GM15510 (cell line): Measurements from ENCODE around the gene ZSCAN25.
A peak's percentile ranks its signal among the peaks of the same experiment; 100 is the strongest.

Experiments
- POLR2A ChIP-seq: IDR thresholded peaks from 3 replicates; pipeline ENCODE4 v1.6.1; 2011; ENCODE audit warnings: borderline replicate concordance; ENCODE audit not compliant: insufficient read length; ENCODE audit errors: extremely low read depth

The ZSCAN25 gene

GRCh38 chr7:99616359-99617191 is at the start of gene ZSCAN25:
Gene ZSCAN25 (plus strand): TSS chr7:99616946. CDS start chr7:99619607, 2,661 bp downstream.
- TF ChIP-seq POLR2A: peak; percentile 92

DNA sequence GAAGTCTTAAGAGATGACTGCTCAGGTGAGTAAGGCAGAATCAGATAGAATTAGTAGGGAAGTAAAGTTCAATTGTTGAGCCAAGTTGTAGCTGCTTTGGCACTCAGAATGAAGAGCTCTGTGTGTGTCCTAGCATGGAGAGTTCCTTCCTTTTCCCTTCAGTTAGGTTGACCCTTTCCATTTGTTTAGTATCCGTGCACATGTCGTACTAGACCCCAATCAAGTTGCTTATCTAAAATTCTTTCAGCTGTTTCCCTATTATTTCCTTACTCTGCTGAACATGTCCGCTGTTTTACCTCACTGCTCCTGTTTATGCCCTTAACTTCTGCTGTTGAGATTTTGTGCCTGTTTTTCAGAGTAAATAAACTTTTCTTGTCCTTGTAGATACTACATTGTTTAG is 45.0 kb upstream of the ZSCAN25 start:
- no peak for TF ChIP-seq POLR2A

GRCh38 chr7:99573257-99573656 is 43.5 kb upstream of the ZSCAN25 start:
- TF ChIP-seq POLR2A: no peak

- no peak for TF ChIP-seq POLR2A
Observed at GRCh38 chr7:99576251-99576650, 40.5 kb upstream of the ZSCAN25 start.

DNA sequence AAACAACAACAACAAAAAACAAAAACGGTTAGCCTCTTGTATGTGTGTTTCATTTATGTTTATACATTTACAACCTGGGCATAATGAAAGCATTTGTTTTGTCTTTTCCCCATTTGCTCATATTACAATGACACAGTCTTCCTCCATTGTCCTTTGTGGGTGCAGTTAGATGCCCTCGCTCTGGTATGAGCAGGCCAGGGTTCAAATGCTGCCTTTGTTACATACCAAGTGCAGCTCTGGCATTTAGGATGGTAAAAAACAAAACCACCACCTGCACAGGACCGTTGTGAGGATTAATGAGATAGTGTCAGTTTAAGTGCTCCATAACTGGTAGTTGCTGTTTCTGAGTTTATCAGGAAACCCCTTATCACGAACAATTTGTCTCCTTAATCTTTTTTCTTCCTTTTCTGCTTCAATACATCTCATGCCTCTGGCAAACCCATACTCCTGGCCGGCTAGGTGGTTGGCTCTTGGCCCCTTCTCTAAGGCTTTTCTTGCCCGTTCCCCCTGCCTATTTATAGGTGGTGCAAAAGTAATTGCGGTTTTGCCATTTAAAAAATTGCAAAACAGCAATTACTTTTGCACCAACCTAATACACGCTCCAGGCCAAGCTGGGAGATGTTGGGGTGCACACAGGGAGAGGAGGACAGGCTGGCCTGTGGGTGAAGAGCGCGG is 37.3 kb upstream of the ZSCAN25 start:
- TF ChIP-seq POLR2A: no peak

- no peak for TF ChIP-seq POLR2A
Observed at GRCh38 chr7:99579956-99580777, 36.6 kb upstream of the ZSCAN25 start.

- no peak for TF ChIP-seq POLR2A
Observed at GRCh38 chr7:99588868-99589267, 27.9 kb upstream of the ZSCAN25 start.

- no peak for TF ChIP-seq POLR2A
Observed at GRCh38 chr7:99594948-99595745, 21.6 kb upstream of the ZSCAN25 start.

GRCh38 chr7:99596408-99596955 is 20.3 kb upstream of the ZSCAN25 start:
- TF ChIP-seq POLR2A: no peak

- no peak for TF ChIP-seq POLR2A
Observed at GRCh38 chr7:99597762-99598501, 18.8 kb upstream of the ZSCAN25 start, which contains the start of gene TMEM225B. Gene TMEM225B (plus strand): TSS chr7:99598267. CDS start chr7:99604389, 6,122 bp downstream.

DNA sequence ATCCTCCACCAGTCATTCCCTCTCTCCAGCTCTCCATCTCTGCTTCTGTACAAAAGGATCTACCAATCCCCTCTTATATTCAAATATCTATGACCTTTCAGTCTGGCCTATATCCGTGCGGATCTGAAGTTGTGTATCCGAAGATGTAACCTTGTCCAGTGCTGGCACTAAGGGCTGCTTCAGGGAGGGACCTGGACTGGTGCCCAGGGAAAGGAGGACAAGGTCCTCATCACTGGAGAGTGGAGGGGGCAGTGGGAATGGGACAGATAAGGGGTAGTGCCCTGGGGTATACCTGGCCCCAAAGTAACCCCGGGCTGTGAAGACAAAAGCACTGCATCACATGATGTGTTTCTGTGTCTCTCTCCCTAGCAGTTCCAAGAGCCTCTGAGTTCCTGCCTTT is 16.9 kb upstream of the ZSCAN25 start:
- no peak for TF ChIP-seq POLR2A

DNA sequence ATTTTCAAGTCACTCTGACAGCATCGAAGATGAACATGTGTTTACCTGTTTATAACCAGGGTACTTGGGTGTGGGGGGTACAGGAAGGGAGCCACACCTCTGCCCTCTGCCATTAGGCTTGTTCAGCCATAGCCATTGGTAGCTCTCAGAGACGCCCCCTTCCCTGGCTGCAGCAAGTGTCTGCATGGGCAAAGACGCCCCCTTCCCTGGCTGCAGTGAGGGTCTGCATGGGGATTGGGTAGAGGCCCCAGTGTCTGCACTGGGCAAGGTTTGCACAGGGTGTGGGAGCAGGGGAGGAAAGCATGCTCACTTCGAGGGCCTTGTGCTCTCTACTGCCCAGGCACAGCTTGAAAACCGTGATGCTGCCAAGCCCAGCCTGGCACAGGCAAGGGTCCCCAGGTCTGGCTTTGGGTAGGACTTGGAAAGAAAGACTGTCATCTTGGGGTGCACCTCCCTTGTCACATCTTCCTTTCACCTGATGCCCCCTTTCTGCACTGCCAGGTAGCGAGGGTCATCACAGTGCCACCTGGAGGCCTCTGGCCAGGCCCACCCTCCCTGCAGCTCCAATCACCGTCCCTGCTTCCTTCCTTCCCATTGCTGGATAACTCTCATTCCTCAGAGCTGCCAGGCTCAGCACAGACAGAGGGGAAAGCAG is 15.0 kb upstream of the ZSCAN25 start:
- TF ChIP-seq POLR2A: no peak

GRCh38 chr7:99605527-99605926 is 11.2 kb upstream of the ZSCAN25 start:
- TF ChIP-seq POLR2A: no peak
